GM19240 (cell line): Measurements from ENCODE around the gene ISY1.
A peak's percentile ranks its signal among the peaks of the same experiment; 100 is the strongest.
"Not testable (repeated sequence)": the region's sequence is repeated elsewhere in the genome, so short reads cannot be mapped to it uniquely, and the experiment has no call there.

Experiments
- DNase-seq: peaks from one replicate; pipeline ENCODE4 v3.0.0; 2011; ENCODE audit warnings: low spot score; ENCODE audit not compliant: insufficient read length

Gene ISY1

DNA sequence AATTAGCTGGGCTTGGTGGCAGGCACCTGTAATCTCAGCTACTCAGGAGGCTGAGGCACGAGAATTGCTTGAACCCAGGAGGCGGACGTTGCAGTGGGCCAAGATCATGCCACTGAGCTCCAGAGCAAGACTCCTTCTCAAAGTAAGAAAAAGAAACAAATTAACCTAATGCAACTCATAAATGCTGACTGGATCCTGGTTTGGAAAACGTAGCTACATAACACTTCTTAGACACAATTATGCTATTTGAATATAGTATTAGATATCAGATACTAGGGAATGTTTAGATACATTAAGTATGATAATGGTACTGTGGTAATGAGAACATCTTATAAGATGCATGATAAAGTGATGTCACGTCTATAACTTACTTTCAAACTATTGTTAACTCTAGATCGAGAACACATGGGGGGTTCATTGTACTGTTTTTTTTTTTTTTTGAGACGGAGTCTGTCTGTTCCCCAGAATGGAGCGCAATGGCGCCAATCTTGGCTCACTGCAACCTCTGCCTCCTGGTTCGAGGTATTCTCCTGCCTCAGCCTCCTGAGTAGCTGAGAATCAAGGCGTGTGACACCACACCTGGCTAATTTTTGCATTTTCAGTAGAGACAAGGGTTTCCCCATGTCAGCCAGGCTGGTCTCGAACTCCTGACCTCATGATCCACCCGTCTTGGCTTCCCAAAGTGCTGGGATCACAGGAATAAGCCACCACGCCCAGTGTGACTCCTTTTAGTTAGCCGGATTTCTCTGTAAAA is 5.9 kb upstream of the ISY1 start:
- no peak for DNase-seq

DNA sequence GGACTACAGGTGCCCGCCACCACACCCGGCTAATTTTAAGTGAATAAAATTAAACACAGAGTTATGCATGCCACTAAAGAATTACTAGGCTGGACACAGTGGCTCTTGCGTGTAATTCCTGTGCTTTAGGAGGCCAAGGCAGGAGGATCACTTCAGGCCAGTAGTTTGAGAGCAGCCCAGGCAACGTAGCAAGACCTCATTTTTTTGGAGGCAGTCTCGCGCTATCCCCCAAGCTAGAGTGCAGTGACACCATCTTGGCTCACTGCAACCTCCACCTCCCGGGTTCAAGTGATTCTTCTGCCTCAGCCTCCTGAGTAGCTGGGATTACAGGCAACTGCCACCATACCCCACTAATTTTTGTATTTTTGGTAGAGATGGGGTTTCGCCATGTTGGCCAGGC is 4.7 kb upstream of the ISY1 start:
- DNase-seq: not testable (repeated sequence)

DNA sequence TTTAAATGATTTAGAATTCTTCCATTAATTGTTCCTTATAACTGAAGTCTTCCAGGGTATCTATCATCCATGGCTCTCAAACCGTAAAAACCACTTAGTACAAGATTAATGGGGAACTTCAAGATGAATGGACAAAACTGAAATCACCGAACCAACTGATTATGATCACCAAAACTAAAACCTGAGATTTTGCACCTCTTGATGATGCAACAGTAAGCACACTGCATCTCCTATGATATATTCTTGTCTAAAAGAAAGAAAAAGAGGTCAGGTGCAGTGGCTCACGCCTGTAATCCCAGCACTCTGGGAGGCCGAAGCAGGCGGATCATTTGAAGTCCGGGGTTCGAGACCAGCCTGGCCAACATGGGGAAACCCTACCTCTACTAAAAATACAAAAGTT is 3.6 kb upstream of the ISY1 start:
- no peak for DNase-seq

DNA sequence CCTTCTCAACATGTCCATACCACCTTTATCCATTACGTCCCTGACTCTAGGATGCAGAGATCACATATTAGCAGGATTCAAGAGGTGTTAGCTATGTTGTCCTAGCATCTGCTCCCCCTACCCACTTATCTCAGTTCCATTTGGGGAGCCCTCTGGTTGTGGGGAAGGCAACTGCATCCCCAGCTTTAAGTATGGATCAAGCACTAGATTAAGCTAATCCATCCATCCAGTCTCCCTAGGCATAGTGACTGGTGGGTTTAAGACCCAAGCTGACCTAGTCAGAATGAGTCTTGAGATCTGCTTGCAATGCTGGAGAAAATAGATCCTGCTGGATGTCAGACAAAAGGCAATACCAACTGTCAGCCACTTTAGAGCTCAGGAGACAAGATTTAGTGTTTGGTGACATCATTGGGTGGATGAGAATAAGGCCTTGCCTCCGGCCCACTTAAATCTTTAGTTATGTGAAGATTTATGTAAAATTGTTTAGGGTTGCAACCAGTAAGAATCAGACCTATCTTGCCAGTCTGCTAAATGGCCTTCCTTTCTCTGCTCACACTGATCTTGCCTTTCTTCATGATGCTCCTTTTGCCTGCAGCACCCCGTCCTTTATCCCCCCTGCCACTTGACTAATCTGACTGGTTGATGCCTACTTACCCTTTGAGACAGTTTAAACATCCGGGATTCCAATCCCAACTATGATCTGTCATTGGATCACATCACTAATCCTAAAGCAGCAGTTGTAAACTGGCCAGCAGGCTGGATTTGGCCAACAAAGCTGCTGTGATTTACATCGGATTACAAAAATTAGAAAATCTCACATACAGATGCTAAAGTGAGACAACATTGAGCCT is 2.1 kb upstream of the ISY1 start:
- DNase-seq: no peak

DNA sequence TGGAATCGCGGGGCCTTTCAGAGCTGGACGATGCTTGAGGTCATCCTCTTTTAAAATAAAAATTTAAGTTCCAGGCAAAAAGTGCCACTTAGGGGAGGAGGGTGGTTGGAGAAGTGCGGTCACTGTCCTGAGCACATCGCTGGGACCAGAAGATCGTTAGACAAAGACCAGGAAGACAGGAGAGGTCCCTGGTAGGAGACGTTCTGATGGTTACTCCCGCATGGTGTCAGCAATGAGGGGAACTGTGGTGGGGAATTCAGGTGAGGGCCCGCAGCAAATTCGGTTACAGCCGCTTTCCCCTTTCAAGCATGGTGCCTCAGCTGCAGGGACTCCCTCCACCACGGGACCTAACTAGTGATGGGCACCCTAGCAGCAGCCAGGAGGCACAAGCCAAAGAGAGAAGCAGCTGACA is 1.0 kb upstream of the ISY1 start:
- DNase-seq: no peak

DNA sequence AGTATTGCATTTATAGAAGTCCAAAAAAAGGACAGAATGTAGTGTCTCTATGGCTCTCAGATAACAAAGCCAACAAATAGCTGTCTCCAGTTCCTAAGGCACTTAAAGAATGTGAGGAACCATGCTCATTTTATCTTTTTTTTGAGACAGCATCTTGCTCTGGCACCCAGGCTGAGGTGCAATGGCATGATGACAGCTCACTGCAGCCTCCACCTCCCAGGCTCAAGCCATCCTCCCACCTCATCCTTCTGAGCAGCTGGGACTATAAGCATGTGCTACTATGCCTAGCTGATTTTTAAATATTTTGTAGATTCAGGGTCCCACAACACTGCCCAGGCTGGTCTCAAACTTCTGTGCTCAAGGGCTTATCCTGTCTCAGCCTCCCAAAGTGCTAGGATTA is 16.1 kb downstream of the ISY1 start:
- no peak for DNase-seq

DNA sequence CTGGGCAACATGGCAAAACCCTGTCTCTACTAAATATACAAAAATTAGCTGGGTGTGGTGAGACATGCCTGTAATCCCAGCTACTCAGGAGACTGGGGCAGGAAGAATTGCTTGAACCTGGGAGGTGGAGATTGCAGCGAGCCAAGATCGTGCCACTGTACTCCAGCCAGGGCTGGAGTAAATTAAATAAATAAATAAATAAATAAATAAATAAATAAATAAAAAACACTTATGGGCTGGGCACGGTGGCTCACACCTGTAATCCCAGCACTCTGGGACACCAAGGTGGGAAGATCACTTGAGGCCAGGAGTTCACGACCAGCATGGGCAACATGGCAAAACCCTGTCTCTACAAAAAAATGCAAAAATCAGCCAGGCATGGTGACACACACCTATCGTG is 19.9 kb downstream of the ISY1 start:
- DNase-seq: not testable (repeated sequence)

DNA sequence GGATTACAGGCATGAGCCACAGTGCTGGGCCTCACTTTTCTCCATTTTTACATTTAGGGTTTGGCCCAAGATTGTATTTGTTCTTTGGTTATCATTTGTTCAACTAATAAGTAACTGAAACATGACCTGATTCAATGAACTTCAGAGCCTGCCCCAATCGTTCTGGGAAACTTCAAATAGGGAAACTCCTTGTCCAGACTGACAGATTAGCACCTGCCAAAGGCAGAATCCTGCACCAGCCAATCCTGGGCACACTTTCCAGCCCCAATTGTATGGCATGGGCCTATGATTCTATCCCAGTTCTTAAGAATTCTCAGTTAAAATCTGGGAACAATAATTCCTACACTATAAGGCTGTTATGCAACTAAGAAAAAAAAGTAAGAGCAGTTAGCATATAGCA is 21.0 kb downstream of the ISY1 start:
- no peak for DNase-seq

DNA sequence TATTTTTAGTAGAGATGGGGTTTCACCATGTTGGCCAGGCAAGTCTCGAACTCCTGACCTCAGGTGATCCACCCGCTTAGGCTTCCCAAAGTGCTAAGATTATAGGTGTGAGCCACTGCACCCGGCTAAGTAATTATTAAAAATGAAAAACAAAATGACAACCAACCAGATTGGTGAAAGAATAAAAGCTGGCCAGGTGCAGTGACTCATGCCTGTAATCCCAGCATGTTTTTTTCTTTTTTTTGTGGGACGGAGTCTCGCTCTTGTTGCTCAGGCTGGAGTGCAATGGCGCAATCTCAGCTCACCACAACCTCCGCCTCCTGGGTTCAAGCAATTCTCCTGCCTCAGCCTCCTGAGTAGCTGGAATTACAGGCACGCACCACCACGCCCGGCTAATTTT is 24.6 kb downstream of the ISY1 start:
- DNase-seq: not testable (repeated sequence)

DNA sequence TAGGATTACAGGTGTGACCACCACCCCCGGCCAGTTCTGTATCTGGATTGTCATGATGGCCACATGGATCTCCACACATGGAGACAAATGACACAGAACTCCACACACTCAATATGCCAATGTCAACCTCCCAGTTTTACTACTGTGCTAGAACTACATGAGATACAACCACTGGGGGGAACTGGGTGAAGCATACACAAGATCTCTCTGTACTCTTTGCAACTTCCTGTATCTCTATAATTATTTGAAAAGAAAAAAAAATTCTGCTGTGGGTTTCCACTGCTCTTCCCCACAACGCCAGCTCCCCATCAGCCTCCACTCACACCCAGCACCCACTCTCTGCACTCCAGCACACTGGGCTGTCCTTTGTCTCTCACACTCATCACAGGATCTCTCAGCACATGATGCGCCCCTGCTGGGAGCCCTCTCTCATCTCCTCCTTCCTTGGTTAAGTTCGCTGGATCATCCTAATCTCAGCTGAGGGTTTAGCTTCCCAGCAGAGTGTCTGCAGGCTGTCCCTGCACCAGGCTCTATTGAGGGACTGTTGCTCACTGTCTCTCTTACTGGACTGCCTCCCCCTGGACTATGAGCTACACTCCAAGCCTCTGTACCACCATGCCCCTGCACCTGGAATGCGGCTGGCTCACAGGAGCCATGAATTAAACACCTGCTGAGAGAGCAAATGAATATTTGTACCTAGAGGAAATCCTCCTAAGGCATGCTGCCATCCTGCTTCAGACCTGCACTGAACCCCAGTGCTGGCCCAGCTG is 28.6 kb downstream of the ISY1 start:
- no peak for DNase-seq

DNA sequence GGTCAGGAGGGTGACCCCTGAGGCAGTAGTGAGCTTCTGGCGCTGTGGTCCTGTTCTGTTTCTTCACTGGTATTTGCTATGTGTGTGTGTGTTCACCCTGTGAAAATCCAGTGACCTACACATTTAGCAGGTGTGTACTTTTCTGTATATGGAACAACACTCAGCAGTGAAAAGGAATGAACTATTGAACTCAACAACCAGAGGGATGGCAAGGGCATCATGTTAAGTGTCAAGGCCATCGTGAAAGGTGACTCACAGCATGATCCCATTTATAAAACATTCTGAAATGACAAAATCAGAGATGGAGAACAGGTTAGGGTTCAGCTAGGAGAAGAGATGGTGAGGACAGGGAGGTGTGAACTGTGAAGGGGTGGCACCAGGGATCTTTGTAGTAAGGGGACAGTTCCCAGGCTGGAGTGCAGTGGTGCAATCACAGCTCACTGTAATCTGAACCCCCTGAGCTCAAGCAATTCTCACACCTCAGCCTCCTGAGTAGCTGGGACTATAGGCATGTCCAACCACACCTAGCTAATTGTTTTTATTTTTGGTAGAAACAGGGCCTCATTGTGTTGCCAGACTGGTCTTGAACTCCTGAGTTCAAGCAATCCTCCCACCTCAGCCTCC is 29.3 kb downstream of the ISY1 start:
- no peak for DNase-seq

DNA sequence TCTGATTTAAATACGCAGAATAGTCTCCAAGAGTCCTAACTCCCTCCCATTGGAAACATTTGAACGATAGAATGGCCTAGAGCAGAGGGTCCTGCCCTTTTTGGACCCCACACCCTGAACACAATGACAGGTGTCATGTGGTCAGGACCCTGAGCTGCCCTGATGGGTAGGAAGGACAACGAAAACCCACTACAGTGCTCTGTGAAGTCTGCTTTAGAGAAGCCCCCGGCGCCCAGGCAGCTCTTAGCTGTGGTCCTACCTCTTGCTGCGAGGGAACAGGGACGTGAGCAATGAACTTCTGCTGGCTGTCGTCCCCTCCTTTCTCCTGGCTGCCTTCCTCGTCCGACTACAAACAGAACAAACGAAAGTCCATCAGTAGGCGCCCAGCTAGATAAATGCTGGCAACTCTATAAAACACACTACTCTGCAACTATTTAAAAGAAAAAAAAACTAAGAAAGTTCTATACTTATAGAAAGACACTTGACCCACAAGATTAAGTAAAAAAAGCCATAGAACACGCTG is 30.5 kb downstream of the ISY1 start:
- no peak for DNase-seq

DNA sequence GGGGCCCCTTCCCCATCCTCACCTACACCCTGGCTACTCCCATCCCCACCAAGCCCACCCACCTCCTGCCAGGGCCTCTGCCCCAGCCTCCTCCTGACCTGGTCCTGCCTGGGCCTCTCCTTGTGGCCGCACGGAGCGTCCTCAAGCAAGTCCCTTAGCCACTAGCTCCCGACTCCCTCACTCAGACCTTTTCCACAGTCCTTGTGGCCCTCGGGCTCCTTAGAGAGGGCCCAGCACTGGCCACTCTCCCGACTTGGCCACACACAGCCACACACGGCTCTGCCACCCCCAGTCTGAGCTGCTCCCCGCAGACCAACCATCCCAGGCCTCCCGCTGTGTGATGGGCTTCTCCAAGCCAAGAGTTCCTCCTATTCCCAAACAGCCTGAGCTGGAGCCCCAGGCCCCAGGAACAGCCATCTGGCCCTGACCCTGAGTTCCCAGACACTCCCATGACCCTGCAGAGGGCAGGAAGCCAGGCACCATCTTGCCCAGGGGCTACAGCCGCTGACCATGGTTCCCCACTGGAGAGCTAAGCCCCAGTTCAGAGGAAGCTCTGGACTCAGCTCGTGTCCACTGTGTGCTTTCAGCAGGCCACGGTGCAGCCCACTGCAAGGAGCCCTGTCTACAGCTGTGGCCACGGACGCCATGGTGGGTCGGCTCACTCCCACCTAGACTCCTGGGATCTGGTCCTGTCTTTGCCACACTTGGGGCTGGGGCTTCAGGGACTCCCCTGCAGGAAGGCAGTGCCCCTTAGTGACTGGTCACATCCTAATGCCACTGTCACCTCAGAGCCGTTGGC is 32.3 kb downstream of the ISY1 start:
- no peak for DNase-seq

DNA sequence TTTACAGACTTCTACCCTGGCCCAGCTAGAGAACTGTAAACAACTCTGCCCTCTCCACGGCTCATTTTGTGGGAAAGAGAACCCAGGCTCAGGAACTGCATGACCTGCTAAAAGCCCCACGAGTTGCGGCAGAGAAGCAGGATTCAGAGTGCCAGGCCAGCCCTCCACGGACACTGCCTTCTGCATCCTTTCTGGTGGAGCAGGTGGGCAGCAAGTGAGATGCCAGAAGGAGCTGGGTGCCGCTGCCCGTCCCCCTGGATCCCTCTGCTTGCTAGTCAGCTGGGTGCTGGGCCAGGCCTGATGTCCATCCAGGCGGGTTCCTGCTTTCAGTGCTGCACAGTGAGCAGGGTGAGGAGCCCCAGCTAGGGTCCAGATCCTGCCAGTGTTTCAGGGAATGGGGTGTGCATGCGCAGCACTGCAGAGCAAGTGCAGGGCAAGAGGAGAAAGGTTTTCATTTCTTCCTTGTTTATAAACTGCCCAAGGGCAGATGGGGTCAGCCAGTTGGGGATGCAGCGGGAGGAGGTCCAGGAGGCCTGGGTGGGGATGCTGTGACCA is 34.1 kb downstream of the ISY1 start:
- DNase-seq: no peak

DNA sequence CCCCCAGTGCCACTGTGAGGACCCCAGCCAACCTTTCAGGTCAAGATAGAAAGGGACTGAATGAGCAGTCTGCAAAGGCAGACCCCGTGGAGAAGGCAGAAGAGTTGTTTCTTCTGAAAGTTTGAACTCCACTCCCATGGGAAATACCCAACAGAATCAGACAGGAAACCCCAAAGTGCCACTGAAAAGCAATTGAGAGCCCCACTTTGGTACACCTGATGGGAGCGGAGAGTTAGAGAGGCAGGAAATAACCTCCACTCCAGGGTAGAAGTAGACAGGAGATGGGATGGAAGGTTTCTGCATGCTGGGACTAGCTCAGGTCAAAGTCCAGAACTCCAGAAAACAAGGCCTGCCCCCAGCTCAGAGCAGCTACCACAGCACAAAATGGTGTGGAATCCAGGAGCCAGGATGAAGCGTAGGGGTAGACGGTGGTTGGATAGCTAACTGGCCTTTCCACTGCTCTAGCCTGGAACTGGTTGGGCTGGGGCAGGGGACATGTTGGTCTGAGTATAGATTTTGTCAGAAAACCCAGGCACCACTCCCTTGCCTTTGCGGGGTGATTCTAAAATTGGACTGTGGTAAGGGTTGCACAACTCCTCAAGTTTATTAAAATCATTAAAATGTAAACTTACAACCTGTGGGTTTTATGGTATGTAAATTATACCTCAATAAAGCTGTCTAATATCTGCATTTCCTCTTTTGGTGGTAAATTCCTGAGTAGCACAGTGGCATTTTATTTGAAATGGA is 37.4 kb downstream of the ISY1 start:
- no peak for DNase-seq

DNA sequence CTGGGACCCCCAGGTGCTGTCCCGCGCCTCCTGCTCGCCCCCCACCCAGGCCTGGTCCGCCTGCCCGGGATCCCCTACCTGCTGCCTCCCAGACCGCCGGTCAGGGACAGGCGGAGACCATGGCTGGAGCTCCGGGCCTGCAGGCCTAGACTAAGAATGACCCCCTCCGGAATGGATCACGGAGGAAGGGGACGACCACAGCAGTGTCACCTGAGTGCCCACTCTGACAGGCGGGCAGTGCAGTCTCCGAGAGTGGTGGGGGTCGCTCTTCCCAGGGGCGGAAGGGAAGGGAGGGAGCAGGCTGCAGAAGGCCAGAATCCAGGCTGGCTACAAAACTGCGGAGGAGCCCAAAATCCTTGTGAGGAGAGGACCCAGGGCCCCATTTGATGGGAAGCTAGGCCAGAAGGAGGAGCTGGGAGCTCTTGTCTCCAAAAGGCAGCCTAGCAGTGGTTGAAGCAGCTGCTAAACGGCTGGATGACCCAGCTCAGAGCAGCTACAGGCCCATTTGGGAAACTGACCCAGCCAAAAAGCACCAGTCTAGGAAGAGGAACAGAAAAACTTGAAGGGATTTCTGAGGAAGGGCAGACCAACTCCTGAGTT is 38.4 kb downstream of the ISY1 start:
- DNase-seq: no peak

DNA sequence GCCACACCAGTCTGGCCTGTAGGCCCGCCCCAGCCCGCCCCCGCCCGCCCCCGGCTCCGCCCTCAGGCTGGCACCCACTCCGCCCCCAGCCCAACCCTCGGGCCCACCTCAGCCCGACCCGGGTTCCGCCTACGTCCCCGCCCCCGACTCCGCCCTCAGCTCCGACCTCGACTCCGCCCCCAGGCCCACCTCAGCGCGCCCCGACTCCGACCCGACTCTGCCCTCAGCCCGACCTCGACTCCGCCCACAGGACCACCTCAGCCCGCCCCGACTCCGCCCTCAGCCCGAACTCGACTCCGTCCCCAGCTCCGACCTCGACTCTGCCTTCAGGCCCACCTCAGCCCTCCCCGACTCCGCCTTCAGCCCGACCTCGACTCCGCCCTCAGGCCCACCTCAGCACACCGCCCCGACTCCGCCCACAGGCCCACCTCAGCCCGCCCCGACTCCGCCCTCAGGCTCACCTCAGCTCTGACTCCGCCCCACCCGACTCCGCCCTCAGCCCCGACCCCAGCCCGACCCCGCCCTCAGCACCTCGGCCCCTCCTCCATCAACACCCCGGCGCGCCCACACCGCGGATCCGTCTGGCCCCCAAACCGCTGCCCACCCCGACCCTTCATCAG is 39.0 kb downstream of the ISY1 start, which contains the start of gene RAB43:
RAB43 (minus strand) TSS at position 13 of the 620 bp plus-strand sequence. CDS start 315 bp downstream, outside the sequence.
- peak; percentile 73 for DNase-seq

DNA sequence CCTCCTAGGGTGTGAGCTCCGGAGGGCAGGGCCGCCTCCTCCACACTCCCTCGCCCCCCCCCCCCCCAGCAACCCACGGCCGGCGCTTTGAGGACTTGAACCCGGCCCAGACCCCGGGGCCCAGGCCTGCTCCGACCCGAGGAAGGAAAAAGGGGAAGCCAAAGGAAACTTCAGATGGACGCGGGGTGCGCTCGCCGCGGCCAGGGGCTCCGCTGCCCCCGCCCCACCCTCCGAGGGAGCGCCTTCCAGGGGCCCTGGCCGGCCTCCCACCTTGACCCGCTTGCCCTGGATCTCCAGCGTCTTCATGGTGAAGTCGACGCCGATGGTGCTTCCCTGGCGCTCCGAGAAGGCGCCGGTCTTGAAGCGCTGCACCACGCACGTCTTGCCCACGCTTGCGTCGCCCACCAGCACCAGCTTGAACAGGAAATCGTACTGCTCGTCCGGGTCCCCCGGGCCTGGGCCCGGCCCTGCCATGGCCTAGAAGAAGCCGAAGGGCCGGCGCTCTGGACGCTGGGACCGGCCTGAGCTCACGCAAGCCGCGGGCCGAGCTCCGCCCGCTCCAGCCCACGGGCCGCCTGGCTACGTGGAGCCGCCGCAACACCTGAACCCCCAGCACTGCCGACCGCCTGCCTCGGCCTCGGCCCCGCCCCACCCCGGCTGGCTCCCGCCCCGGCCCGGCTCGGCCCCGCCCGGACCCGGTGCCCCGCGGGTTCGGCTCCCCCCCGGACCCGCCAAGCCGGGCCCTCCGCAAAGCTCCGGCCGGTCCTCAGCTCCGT is 39.7 kb downstream of the ISY1 start:
- DNase-seq: no peak
